Measurements from ENCODE around the gene RORC.

RORC gene

GRCh38 chr1:151839457-151840403 is 8.1 kb upstream of the RORC start, which contains the start of gene C2CD4D:
TSS of gene C2CD4D (minus strand) at chr1:151839820. CDS start at chr1:151838989, 831 bp downstream.
- peaks cover 21% of the 10 kb centered on the region for H3F3A ChIP-seq (ENCODE audit: insufficient read depth, low read length)
- no peaks in the 10 kb centered on the region for H4K20me1 ChIP-seq (ENCODE audit: insufficient read depth, low read length)
- peak within 1 kb of the TSS; percentile 75 for H3K4me3 ChIP-seq (ENCODE audit: low read length)
- H3K9ac ChIP-seq (ENCODE audit: low read length): peak within 1 kb of the TSS; percentile 66
- peaks cover 29% of the 10 kb centered on the region for H3K4me1 ChIP-seq (ENCODE audit: low read length)
- TF ChIP-seq CTCF (IDR thresholded peaks at IDR 0.05; ENCODE audit: low read length) (peak; percentile 27), EZH2phosphoT487 (IDR thresholded peaks at IDR 0.05; ENCODE audit: low read length) (no peak), EZH2 (optimal IDR thresholded peaks at IDR 0.05; ENCODE audit: low read depth, low read length) (no peak)
- H2AFZ ChIP-seq (ENCODE audit: low read length): peak within 1 kb of the TSS; percentile 92
- peak within 1 kb of the TSS; percentile 92 for H3K4me2 ChIP-seq (ENCODE audit: low read depth, low read length)
- H3K9me2 ChIP-seq (replicated peaks; ENCODE audit: insufficient read depth, low read length): no peaks in the 10 kb centered on the region
- peak within 1 kb of the TSS; percentile 47; the same call in 1 of the 2 replicates for H3K27ac ChIP-seq (ENCODE audit: low read length)
- H3K79me2 ChIP-seq (ENCODE audit: low read length): no peaks in the 10 kb centered on the region
- no peaks in the 10 kb centered on the region for H3K27me3 ChIP-seq (replicated peaks; ENCODE audit: insufficient read depth, low read length)
- DNase-seq: peak; percentile 88
- H3K9me3 ChIP-seq (replicated peaks; ENCODE audit: insufficient read depth, low read length): no peaks in the 10 kb centered on the region
- H3K36me3 ChIP-seq (replicated peaks; ENCODE audit: insufficient read depth, low read length): no peaks in the 10 kb centered on the region

- H3K36me3 ChIP-seq (replicated peaks; ENCODE audit: insufficient read depth, low read length): no peaks in the 10 kb centered on the region
- H3F3A ChIP-seq (ENCODE audit: insufficient read depth, low read length): peaks cover 21% of the 10 kb centered on the region
- H3K4me3 ChIP-seq (ENCODE audit: low read length): peak overlapping the region; percentile 75
- H3K9ac ChIP-seq (ENCODE audit: low read length): peak overlapping the region; percentile 66; the same call in 1 of the 2 replicates
- DNase-seq: no peak
- peaks cover 36% of the 10 kb centered on the region for H3K4me1 ChIP-seq (ENCODE audit: low read length)
- H3K27me3 ChIP-seq (replicated peaks; ENCODE audit: insufficient read depth, low read length): no peaks in the 10 kb centered on the region
- peak overlapping the region; percentile 92 for H3K4me2 ChIP-seq (ENCODE audit: low read depth, low read length)
- H2AFZ ChIP-seq (ENCODE audit: low read length): peak overlapping the region; percentile 92
- no peaks in the 10 kb centered on the region for H3K9me2 ChIP-seq (replicated peaks; ENCODE audit: insufficient read depth, low read length)
- peak overlapping the region; percentile 0; the same call in 1 of the 2 replicates for H3K27ac ChIP-seq (ENCODE audit: low read length)
- no peaks in the 10 kb centered on the region for H3K79me2 ChIP-seq (ENCODE audit: low read length)
- no peaks in the 10 kb centered on the region for H4K20me1 ChIP-seq (ENCODE audit: insufficient read depth, low read length)
- no peaks in the 10 kb centered on the region for H3K9me3 ChIP-seq (replicated peaks; ENCODE audit: insufficient read depth, low read length)
- TF ChIP-seq EZH2 (optimal IDR thresholded peaks at IDR 0.05; ENCODE audit: low read depth, low read length): no peak
- TF ChIP-seq EZH2phosphoT487 (IDR thresholded peaks at IDR 0.05; ENCODE audit: low read length): no peak
- TF ChIP-seq CTCF (IDR thresholded peaks at IDR 0.05; ENCODE audit: low read length): no peak
These were observed 7.4 kb upstream of the RORC start for GRCh38 chr1:151839082-151839412.

- H3K27me3 ChIP-seq (replicated peaks; ENCODE audit: insufficient read depth, low read length): no peaks in the 10 kb centered on the region
- H3K9me2 ChIP-seq (replicated peaks; ENCODE audit: insufficient read depth, low read length): no peaks in the 10 kb centered on the region
- peak; percentile 20 for DNase-seq
- H3K9ac ChIP-seq (ENCODE audit: low read length): peak overlapping the region; percentile 66; the same call in 1 of the 2 replicates
- no peak for TF ChIP-seq EZH2phosphoT487 (IDR thresholded peaks at IDR 0.05; ENCODE audit: low read length)
- TF ChIP-seq CTCF (IDR thresholded peaks at IDR 0.05; ENCODE audit: low read length): no peak
- no peak for TF ChIP-seq EZH2 (optimal IDR thresholded peaks at IDR 0.05; ENCODE audit: low read depth, low read length)
- peaks cover 41% of the 10 kb centered on the region for H3K4me1 ChIP-seq (ENCODE audit: low read length)
- H3K9me3 ChIP-seq (replicated peaks; ENCODE audit: insufficient read depth, low read length): no peaks in the 10 kb centered on the region
- H3K36me3 ChIP-seq (replicated peaks; ENCODE audit: insufficient read depth, low read length): no peaks in the 10 kb centered on the region
- peak overlapping the region; percentile 0; the same call in 1 of the 2 replicates for H3K27ac ChIP-seq (ENCODE audit: low read length)
- peak overlapping the region; percentile 75 for H3K4me3 ChIP-seq (ENCODE audit: low read length)
- H3K4me2 ChIP-seq (ENCODE audit: low read depth, low read length): peak overlapping the region; percentile 92
- peaks cover 21% of the 10 kb centered on the region for H3F3A ChIP-seq (ENCODE audit: insufficient read depth, low read length)
- H2AFZ ChIP-seq (ENCODE audit: low read length): peak overlapping the region; percentile 92
- no peaks in the 10 kb centered on the region for H4K20me1 ChIP-seq (ENCODE audit: insufficient read depth, low read length)
- H3K79me2 ChIP-seq (ENCODE audit: low read length): no peaks in the 10 kb centered on the region
These were observed 6.8 kb upstream of the RORC start for GRCh38 chr1:151838222-151839081.

Data from MM.1S (cell line).